Lower leg skin (tissue), 3 donors: ENCODE results near the gene CD38.

Experiments
- CTCF ChIP-seq, 3 donors: fragments of 450-650 bp; IDR thresholded peaks; one replicate each; pipeline ENCODE4 v1.5.1; 2016; ENCODE audit warnings: antibody characterized with exemption in 3 of 3, mild to moderate bottlenecking in 3 of 3, moderate library complexity in 2 of 3
- POLR2A ChIP-seq, 2 donors: fragments of 450-650 bp; IDR thresholded peaks; one replicate each; pipeline ENCODE4 v1.6.1; 2016 to 2017; ENCODE audit warnings: antibody characterized with exemption in 2 of 2, mild to moderate bottlenecking in 1 of 2, moderate library complexity in 1 of 2

- TF ChIP-seq POLR2A (IDR thresholded peaks at IDR 0.05) (no peak), CTCF (IDR thresholded peaks at IDR 0.05) (no peak)
Observed at GRCh38 chr4:15742637-15743036, 35.5 kb upstream of the CD38 start.
